WTC11 (cell line): Measurements from ENCODE around the gene FAM124A. TPM values are rescaled to one million over a fixed set of nuclear protein-coding genes. Genes with fewer than 3 reads are reported as not detected.
A peak's percentile ranks its signal among the peaks of the same experiment; 100 is the strongest.

Experiments used
- ATAC-seq: fragments of 200-7000 bp; cut with Tn5 transposase; 2 replicates; pipeline ENCODE4 v1.10.0; 2021; ENCODE audit warnings: mild to moderate bottlenecking, moderate library complexity
- CTCF ChIA-PET: fragments of 300-600 bp; sonication (Branson Sonifier 250); formaldehyde crosslinking; loops from one replicate; lab custom pipeline; 2021; ENCODE audit warnings: antibody characterized with exemption; lab: Charles Lee
- POLR2A ChIA-PET: fragments of 350-600 bp; sonication (Branson Sonifier 250); formaldehyde crosslinking; loops from one replicate; lab custom pipeline; 2021; ENCODE audit warnings: antibody characterized with exemption; lab: Charles Lee
- DNase-seq: peaks from one replicate; pipeline ENCODE4 v3.0.0; 2021; ENCODE audit warnings: low spot score
- H3K27ac Mint-ChIP-seq: 2 replicates; pipeline ENCODE4 v1.8.0; 2021; ENCODE audit warnings: mixed read lengths
- H3K27me3 Mint-ChIP-seq: 2 replicates; pipeline ENCODE4 v1.8.0; 2021; ENCODE audit warnings: low read depth, mild to moderate bottlenecking, moderate library complexity, mixed read lengths
- H3K36me3 Mint-ChIP-seq: 2 replicates; pipeline ENCODE4 v1.8.0; 2021; ENCODE audit warnings: mixed read lengths
- H3K4me1 Mint-ChIP-seq: 2 replicates; pipeline ENCODE4 v1.8.0; 2022; ENCODE audit warnings: mixed read lengths
- H3K4me3 Mint-ChIP-seq: 2 replicates; pipeline ENCODE4 v1.8.0; 2021; ENCODE audit warnings: mild to moderate bottlenecking, moderate library complexity, mixed read lengths
- H3K9me3 Mint-ChIP-seq: 2 replicates; pipeline ENCODE4 v1.8.0; 2021; ENCODE audit warnings: mixed read lengths
- EMX1 ChIP-seq: fragments of 250-450 bp; sonication (Bioruptor Pico); IDR thresholded peaks from 2 replicates; pipeline ENCODE4 v1.8.0; 2021; ENCODE audit warnings: mild to moderate bottlenecking
- FOXP1 ChIP-seq: sonication (generic); formaldehyde crosslinking; IDR thresholded peaks from 2 replicates; pipeline ENCODE4 v1.8.0; 2022; ENCODE audit warnings: missing genetic modification reagents, mild to moderate bottlenecking, moderate library complexity, borderline replicate concordance
- HMGXB4 ChIP-seq: sonication (generic); formaldehyde crosslinking; IDR thresholded peaks from 2 replicates; pipeline ENCODE4 v1.8.1; 2023; ENCODE audit warnings: mild to moderate bottlenecking, moderate library complexity, missing genetic modification reagents
- JUN ChIP-seq: sonication (generic); formaldehyde crosslinking; IDR thresholded peaks from 2 replicates; pipeline ENCODE4 v1.8.0; 2023; ENCODE audit warnings: mild to moderate bottlenecking, missing genetic modification reagents
- NFE2L1 ChIP-seq: sonication (generic); formaldehyde crosslinking; IDR thresholded peaks from 2 replicates; pipeline ENCODE4 v1.8.1; 2023; ENCODE audit warnings: missing genetic modification reagents
- RORB ChIP-seq: fragments of 250-450 bp; sonication (Bioruptor Pico); IDR thresholded peaks from 2 replicates; pipeline ENCODE4 v1.9.0; 2021; ENCODE audit warnings: mild to moderate bottlenecking
- SP1 ChIP-seq: sonication (generic); formaldehyde crosslinking; conservative IDR thresholded peaks from 2 replicates; pipeline ENCODE4 v1.8.1; 2022; ENCODE audit warnings: missing genetic modification reagents
- STAT6 ChIP-seq: sonication (generic); formaldehyde crosslinking; conservative IDR thresholded peaks from 2 replicates; pipeline ENCODE4 v1.8.1; 2023; ENCODE audit warnings: mild to moderate bottlenecking, low read depth, missing genetic modification reagents, moderate library complexity
- TEAD1 ChIP-seq: sonication (generic); formaldehyde crosslinking; IDR thresholded peaks from 2 replicates; pipeline ENCODE4 v1.8.0; 2022; ENCODE audit warnings: mild to moderate bottlenecking, missing genetic modification reagents
- TEAD4 ChIP-seq: sonication (generic); formaldehyde crosslinking; IDR thresholded peaks from 2 replicates; pipeline ENCODE4 v1.8.0; 2022; ENCODE audit warnings: mild to moderate bottlenecking, missing genetic modification reagents
- ZBTB21 ChIP-seq: sonication (generic); formaldehyde crosslinking; IDR thresholded peaks from 2 replicates; pipeline ENCODE4 v1.8.1; 2023; ENCODE audit warnings: mild to moderate bottlenecking, missing genetic modification reagents, borderline replicate concordance
- ZNF263 ChIP-seq: sonication (generic); formaldehyde crosslinking; IDR thresholded peaks from 2 replicates; pipeline ENCODE4 v1.8.1; 2022; ENCODE audit warnings: low read depth, mild to moderate bottlenecking, moderate library complexity, missing genetic modification reagents
- ZNF396 ChIP-seq: fragments of 250-450 bp; sonication (Bioruptor Pico); IDR thresholded peaks from 2 replicates; pipeline ENCODE4 v1.8.0; 2021; ENCODE audit warnings: mild to moderate bottlenecking, moderate library complexity, borderline replicate concordance
- ZNF416 ChIP-seq: fragments of 250-450 bp; sonication (Bioruptor Pico); IDR thresholded peaks from 2 replicates; pipeline ENCODE4 v1.9.0; 2021; ENCODE audit warnings: mild to moderate bottlenecking, inconsistent platforms
- total RNA-seq: library from RNA; stranded (reverse); gene quantifications from 3 replicates; pipeline ENCODE4 v1.2.3, GENCODE V29; 2021
- TF ChIP-seq, protein P1 (sequence below): fragments of 250-450 bp; sonication (Bioruptor Pico); IDR thresholded peaks from 2 replicates; pipeline ENCODE4 v1.9.0; 2021; ENCODE audit warnings: mild to moderate bottlenecking, borderline replicate concordance
- TF ChIP-seq, protein P2 (sequence below): sonication (generic); formaldehyde crosslinking; IDR thresholded peaks from 2 replicates; pipeline ENCODE4 v1.8.1; 2023; ENCODE audit warnings: mild to moderate bottlenecking, missing genetic modification reagents
- TF ChIP-seq, protein P3 (sequence below): sonication (generic); formaldehyde crosslinking; IDR thresholded peaks from 2 replicates; pipeline ENCODE4 v1.8.0; 2022; ENCODE audit warnings: missing genetic modification reagents
- TF ChIP-seq, protein P4 (sequence below): sonication (generic); formaldehyde crosslinking; IDR thresholded peaks from 2 replicates; pipeline ENCODE4 v1.8.1; 2022; ENCODE audit warnings: low read depth, mild to moderate bottlenecking, moderate library complexity, missing genetic modification reagents, borderline replicate concordance

FAM124A gene
- total RNA-seq, 1 experiment from 2014 or later: 45.8 TPM

- no peak overlapping the region for H3K4me3 Mint-ChIP-seq
- H3K4me1 Mint-ChIP-seq: peaks cover 76% of the 10 kb centered on the region
- ChIA-PET CTCF (interaction anchor here (1.6 to 3.6 kb wide), 3 partner anchors 14 to 104 kb away, joined by 4 to 17 read pairs (median 5); no protein-coding TSS in a partner anchor), POLR2A (interaction anchor here (1.7 kb wide), 1 partner anchor 15 kb away, joined by 7 read pairs; no protein-coding TSS in a partner anchor)
- ATAC-seq (peak; percentile 67), DNase-seq (no peak)
- TF ChIP-seq ZBTB21 (CRISPR knock-in tag) (no peak), SP1 (CRISPR knock-in tag) (no peak), ZNF263 (CRISPR knock-in tag) (no peak), TEAD1 (CRISPR knock-in tag) (no peak), JUN (CRISPR knock-in tag) (no peak), HMGXB4 (CRISPR knock-in tag) (no peak), ZNF416 (CRISPR knock-in tag) (no peak), ZNF396 (CRISPR knock-in tag) (no peak), STAT6 (CRISPR knock-in tag) (no peak)
- TF ChIP-seq, protein P1, sequence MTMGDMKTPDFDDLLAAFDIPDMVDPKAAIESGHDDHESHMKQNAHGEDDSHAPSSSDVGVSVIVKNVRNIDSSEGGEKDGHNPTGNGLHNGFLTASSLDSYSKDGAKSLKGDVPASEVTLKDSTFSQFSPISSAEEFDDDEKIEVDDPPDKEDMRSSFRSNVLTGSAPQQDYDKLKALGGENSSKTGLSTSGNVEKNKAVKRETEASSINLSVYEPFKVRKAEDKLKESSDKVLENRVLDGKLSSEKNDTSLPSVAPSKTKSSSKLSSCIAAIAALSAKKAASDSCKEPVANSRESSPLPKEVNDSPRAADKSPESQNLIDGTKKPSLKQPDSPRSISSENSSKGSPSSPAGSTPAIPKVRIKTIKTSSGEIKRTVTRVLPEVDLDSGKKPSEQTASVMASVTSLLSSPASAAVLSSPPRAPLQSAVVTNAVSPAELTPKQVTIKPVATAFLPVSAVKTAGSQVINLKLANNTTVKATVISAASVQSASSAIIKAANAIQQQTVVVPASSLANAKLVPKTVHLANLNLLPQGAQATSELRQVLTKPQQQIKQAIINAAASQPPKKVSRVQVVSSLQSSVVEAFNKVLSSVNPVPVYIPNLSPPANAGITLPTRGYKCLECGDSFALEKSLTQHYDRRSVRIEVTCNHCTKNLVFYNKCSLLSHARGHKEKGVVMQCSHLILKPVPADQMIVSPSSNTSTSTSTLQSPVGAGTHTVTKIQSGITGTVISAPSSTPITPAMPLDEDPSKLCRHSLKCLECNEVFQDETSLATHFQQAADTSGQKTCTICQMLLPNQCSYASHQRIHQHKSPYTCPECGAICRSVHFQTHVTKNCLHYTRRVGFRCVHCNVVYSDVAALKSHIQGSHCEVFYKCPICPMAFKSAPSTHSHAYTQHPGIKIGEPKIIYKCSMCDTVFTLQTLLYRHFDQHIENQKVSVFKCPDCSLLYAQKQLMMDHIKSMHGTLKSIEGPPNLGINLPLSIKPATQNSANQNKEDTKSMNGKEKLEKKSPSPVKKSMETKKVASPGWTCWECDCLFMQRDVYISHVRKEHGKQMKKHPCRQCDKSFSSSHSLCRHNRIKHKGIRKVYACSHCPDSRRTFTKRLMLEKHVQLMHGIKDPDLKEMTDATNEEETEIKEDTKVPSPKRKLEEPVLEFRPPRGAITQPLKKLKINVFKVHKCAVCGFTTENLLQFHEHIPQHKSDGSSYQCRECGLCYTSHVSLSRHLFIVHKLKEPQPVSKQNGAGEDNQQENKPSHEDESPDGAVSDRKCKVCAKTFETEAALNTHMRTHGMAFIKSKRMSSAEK (CRISPR knock-in tag): no peak
- TF ChIP-seq, protein P2, sequence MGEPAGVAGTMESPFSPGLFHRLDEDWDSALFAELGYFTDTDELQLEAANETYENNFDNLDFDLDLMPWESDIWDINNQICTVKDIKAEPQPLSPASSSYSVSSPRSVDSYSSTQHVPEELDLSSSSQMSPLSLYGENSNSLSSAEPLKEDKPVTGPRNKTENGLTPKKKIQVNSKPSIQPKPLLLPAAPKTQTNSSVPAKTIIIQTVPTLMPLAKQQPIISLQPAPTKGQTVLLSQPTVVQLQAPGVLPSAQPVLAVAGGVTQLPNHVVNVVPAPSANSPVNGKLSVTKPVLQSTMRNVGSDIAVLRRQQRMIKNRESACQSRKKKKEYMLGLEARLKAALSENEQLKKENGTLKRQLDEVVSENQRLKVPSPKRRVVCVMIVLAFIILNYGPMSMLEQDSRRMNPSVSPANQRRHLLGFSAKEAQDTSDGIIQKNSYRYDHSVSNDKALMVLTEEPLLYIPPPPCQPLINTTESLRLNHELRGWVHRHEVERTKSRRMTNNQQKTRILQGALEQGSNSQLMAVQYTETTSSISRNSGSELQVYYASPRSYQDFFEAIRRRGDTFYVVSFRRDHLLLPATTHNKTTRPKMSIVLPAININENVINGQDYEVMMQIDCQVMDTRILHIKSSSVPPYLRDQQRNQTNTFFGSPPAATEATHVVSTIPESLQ (CRISPR knock-in tag): no peak
- H3K36me3 Mint-ChIP-seq: peaks cover 46% of the 10 kb centered on the region
- H3K27ac Mint-ChIP-seq: peak overlapping the region; percentile 89; the same call in 1 of the 2 replicates
- no peaks in the 10 kb centered on the region; the same call in 1 of the 2 replicates for H3K9me3 Mint-ChIP-seq
- H3K27me3 Mint-ChIP-seq: no peaks in the 10 kb centered on the region
Observed at GRCh38 chr13:51229731-51230130, 7.5 kb downstream of the FAM124A start.

GRCh38 chr13:51230477-51231105 is 8.4 kb downstream of the FAM124A start:
- peak overlapping the region; percentile 95 for H3K27ac Mint-ChIP-seq
- peak; percentile 17; the same call in 1 of the 2 replicates for ATAC-seq
- POLR2A ChIA-PET: interaction anchor here (1.7 kb wide), 1 partner anchor 14 kb away, joined by 7 read pairs; no protein-coding TSS in a partner anchor
- peaks cover 75% of the 10 kb centered on the region for H3K4me1 Mint-ChIP-seq
- no peaks in the 10 kb centered on the region for H3K27me3 Mint-ChIP-seq
- CTCF ChIA-PET: interaction anchor here (1.6 to 3.6 kb wide), 3 partner anchors 13 to 105 kb away, joined by 4 to 17 read pairs (median 5); no protein-coding TSS in a partner anchor
- peaks cover 43% of the 10 kb centered on the region for H3K36me3 Mint-ChIP-seq
- DNase-seq: no peak
- H3K9me3 Mint-ChIP-seq: no peaks in the 10 kb centered on the region; the same call in 1 of the 2 replicates
- H3K4me3 Mint-ChIP-seq: peak overlapping the region; percentile 28; the same call in 1 of the 2 replicates
- TF ChIP-seq TEAD4 (no peak), EMX1 (CRISPR knock-in tag) (no peak), FOXP1 (no peak), RORB (CRISPR knock-in tag) (no peak), NFE2L1 (no peak)
- TF ChIP-seq, protein P3, sequence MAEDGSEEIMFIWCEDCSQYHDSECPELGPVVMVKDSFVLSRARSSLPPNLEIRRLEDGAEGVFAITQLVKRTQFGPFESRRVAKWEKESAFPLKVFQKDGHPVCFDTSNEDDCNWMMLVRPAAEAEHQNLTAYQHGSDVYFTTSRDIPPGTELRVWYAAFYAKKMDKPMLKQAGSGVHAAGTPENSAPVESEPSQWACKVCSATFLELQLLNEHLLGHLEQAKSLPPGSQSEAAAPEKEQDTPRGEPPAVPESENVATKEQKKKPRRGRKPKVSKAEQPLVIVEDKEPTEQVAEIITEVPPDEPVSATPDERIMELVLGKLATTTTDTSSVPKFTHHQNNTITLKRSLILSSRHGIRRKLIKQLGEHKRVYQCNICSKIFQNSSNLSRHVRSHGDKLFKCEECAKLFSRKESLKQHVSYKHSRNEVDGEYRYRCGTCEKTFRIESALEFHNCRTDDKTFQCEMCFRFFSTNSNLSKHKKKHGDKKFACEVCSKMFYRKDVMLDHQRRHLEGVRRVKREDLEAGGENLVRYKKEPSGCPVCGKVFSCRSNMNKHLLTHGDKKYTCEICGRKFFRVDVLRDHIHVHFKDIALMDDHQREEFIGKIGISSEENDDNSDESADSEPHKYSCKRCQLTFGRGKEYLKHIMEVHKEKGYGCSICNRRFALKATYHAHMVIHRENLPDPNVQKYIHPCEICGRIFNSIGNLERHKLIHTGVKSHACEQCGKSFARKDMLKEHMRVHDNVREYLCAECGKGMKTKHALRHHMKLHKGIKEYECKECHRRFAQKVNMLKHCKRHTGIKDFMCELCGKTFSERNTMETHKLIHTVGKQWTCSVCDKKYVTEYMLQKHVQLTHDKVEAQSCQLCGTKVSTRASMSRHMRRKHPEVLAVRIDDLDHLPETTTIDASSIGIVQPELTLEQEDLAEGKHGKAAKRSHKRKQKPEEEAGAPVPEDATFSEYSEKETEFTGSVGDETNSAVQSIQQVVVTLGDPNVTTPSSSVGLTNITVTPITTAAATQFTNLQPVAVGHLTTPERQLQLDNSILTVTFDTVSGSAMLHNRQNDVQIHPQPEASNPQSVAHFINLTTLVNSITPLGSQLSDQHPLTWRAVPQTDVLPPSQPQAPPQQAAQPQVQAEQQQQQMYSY: no peak
- TF ChIP-seq, protein P4, sequence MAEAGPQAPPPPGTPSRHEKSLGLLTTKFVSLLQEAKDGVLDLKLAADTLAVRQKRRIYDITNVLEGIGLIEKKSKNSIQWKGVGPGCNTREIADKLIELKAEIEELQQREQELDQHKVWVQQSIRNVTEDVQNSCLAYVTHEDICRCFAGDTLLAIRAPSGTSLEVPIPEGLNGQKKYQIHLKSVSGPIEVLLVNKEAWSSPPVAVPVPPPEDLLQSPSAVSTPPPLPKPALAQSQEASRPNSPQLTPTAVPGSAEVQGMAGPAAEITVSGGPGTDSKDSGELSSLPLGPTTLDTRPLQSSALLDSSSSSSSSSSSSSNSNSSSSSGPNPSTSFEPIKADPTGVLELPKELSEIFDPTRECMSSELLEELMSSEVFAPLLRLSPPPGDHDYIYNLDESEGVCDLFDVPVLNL (CRISPR knock-in tag): no peak
